NCI-H146 treated with DMSO at 0.1 percent for 48 hours (cell line): Measurements from ENCODE around the gene KISS1.

Source experiments
- DNase-seq: peaks from one replicate; lab custom pipeline; 2025; ENCODE audit not compliant: unreplicated experiment; lab: John Stamatoyannopoulos, UW

KISS1 gene

GRCh38 chr1:204141131-204141530 is 55.2 kb downstream of the KISS1 start:
- DNase-seq: no peak
